HCT116 (cell line): Measurements from ENCODE around the gene ATP13A3. TPM values are rescaled to one million over a fixed set of nuclear protein-coding genes. Genes with fewer than 3 reads are reported as not detected.

ENCODE experiments used
- ATAC-seq: fragments of 200-7000 bp; cut with Tn5 transposase; 2 replicates; pipeline ENCODE4 v1.9.1; 2020; ENCODE audit warnings: mild to moderate bottlenecking, moderate library complexity
- BruUV-seq: library from RNA; stranded (reverse); fragments of 400-500 nt; replicated peaks from 2 replicates; lab custom pipeline; 2021; lab: Mats Ljungman, UMichigan
- CTCF ChIA-PET: fragments of 300-600 bp; sonication (Branson Sonifier 250); formaldehyde crosslinking; loops from one replicate; lab custom pipeline; 2021; ENCODE audit warnings: antibody characterized with exemption; lab: Charles Lee
- POLR2A ChIA-PET: fragments of 300-600, 350-600 bp; sonication (Branson Sonifier 250); formaldehyde crosslinking; loops from one replicate; lab custom pipeline; 2021; ENCODE audit warnings: antibody characterized with exemption; lab: Charles Lee
- RAD21 ChIA-PET, 2 experiments: fragments of 300-600 bp; sonication (Branson Sonifier 250); formaldehyde crosslinking; loops; one replicate each; lab custom pipeline; 2023; ENCODE audit warnings: low total read pairs in 2 of 2; ENCODE audit not compliant: uncharacterized antibody in 2 of 2, unreplicated experiment in 2 of 2, low non-redundant PET in 1 of 2; lab: Charles Lee
- DNase-seq: peaks from one replicate; pipeline ENCODE4 v3.0.0-alpha.2; 2010; ENCODE audit warnings: low read depth, low spot score
- H2AFZ ChIP-seq: fragments of 200-600 bp; shearing (Covaris generic), sonication (generic); 2 replicates; pipeline ENCODE4 v1.6.1; 2017; ENCODE audit warnings: low read depth, mixed run types, mixed read lengths, antibody characterized with exemption, low read length; ENCODE audit not compliant: poor library complexity, severe bottlenecking
- H3K27ac ChIP-seq: 2 replicates; pipeline ENCODE4 v1.5.1; 2012; ENCODE audit warnings: low read depth, low read length
- H3K27me3 ChIP-seq: fragments of 200-600 bp; sonication (generic); 2 replicates; pipeline ENCODE4 v1.6.1; 2016; ENCODE audit warnings: mixed run types, low read length, mixed read lengths; ENCODE audit not compliant: insufficient read depth
- H3K36me3 ChIP-seq, 2 experiments: fragments of 200-500 bp in 1 of 2; fragments of 200-600 bp in 1 of 2; sonication (Bioruptor generic) in 1 of 2; sonication (generic) in 1 of 2; 2 replicates each; pipeline versions ENCODE4 v1.5.1 to v1.6.1; 2014 to 2016; ENCODE audit warnings: low read length in 2 of 2, inconsistent platforms in 1 of 2, mixed read lengths in 1 of 2, mixed run types in 1 of 2; ENCODE audit not compliant: insufficient read depth in 2 of 2, control insufficient read depth in 1 of 2
- H3K4me1 ChIP-seq, 2 experiments: fragments of 200-600 bp in 1 of 2; sonication (generic) in 1 of 2; 2 replicates each; pipeline versions ENCODE4 v1.5.1 to v1.6.1; 2012 to 2017; ENCODE audit warnings: low read length in 2 of 2, inconsistent platforms in 1 of 2, mild to moderate bottlenecking in 1 of 2, mixed read lengths in 1 of 2, mixed run types in 1 of 2, moderate library complexity in 1 of 2; ENCODE audit not compliant: insufficient read depth in 2 of 2, control insufficient read depth in 1 of 2
- H3K4me2 ChIP-seq: fragments of 200-600 bp; sonication (generic); 2 replicates; pipeline ENCODE4 v1.6.1; 2017; ENCODE audit warnings: mixed run types, low read length, mixed read lengths
- H3K4me3 ChIP-seq, 2 experiments: fragments of 200-600 bp in 1 of 2; sonication (generic) in 1 of 2; replicated peaks in 1 of 2; 2 replicates each; pipeline ENCODE4 v1.5.1; 2011 to 2016; ENCODE audit warnings: low read length in 2 of 2, control low read depth in 1 of 2, low read depth in 1 of 2, mild to moderate bottlenecking in 1 of 2, mixed read lengths in 1 of 2, mixed run types in 1 of 2
- H3K79me2 ChIP-seq: fragments of 200-600 bp; sonication (generic); 2 replicates; pipeline ENCODE4 v1.6.1; 2017; ENCODE audit warnings: mild to moderate bottlenecking, mixed run types, low read length, moderate library complexity, mixed read lengths; ENCODE audit not compliant: insufficient read depth
- H3K9ac ChIP-seq: fragments of 200-600 bp; sonication (generic); 2 replicates; pipeline ENCODE4 v1.6.1; 2016; ENCODE audit warnings: low read length, mixed read lengths
- H3K9me2 ChIP-seq: fragments of 200-600 bp; sonication (generic), shearing (Covaris generic); 2 replicates; pipeline ENCODE4 v1.6.1; 2017; ENCODE audit warnings: mixed run types, mild to moderate bottlenecking, moderate library complexity; ENCODE audit not compliant: insufficient read depth
- H3K9me3 ChIP-seq, 2 experiments: fragments of 200-500 bp in 1 of 2; fragments of 200-600 bp in 1 of 2; sonication (Bioruptor generic) in 1 of 2; sonication (generic) in 1 of 2; 2 replicates each; pipeline ENCODE4 v1.6.1; 2014 to 2017; ENCODE audit warnings: low read length in 2 of 2, mixed read lengths in 2 of 2, inconsistent platforms in 1 of 2, low read depth in 1 of 2, mild to moderate bottlenecking in 1 of 2, mixed run types in 1 of 2, moderate library complexity in 1 of 2; ENCODE audit not compliant: control insufficient read depth in 1 of 2, insufficient read depth in 1 of 2
- H4K20me1 ChIP-seq: fragments of 200-600 bp; sonication (generic), shearing (Covaris generic); 2 replicates; pipeline ENCODE4 v1.6.1; 2017; ENCODE audit warnings: mixed run types, mild to moderate bottlenecking, moderate library complexity; ENCODE audit not compliant: insufficient read depth
- CEBPB ChIP-seq: IDR thresholded peaks from 2 replicates; pipeline ENCODE4 v1.6.1; 2012; ENCODE audit warnings: low read depth
- FOSL1 ChIP-seq: IDR thresholded peaks from 2 replicates; pipeline ENCODE4 v1.6.1; 2012; ENCODE audit warnings: low read depth
- JUND ChIP-seq: IDR thresholded peaks from 2 replicates; pipeline ENCODE4 v1.6.1; 2012
- POLR2A ChIP-seq: IDR thresholded peaks from 2 replicates; pipeline ENCODE4 v1.7.0; 2011; ENCODE audit warnings: borderline replicate concordance; ENCODE audit not compliant: insufficient read depth, insufficient read length; ENCODE audit errors: extremely low read depth
- POLR2AphosphoS5 ChIP-seq: IDR thresholded peaks from 2 replicates; pipeline ENCODE4 v1.6.1; 2011; ENCODE audit warnings: mild to moderate bottlenecking, low read depth, low read length, moderate library complexity
- RAD21 ChIP-seq: IDR thresholded peaks from 2 replicates; pipeline ENCODE4 v1.6.1; 2012; ENCODE audit warnings: low read depth, mild to moderate bottlenecking
- SIN3A ChIP-seq: IDR thresholded peaks from 2 replicates; pipeline ENCODE4 v1.6.1; 2012; ENCODE audit warnings: low read depth
- SP1 ChIP-seq: IDR thresholded peaks from 2 replicates; pipeline ENCODE4 v1.6.1; 2012; ENCODE audit warnings: low read depth
- SRF ChIP-seq: IDR thresholded peaks from 2 replicates; pipeline ENCODE4 v1.6.1; 2012; ENCODE audit warnings: low read depth
- TCF7L2 ChIP-seq: IDR thresholded peaks from 2 replicates; pipeline ENCODE4 v1.7.0; 2011; ENCODE audit warnings: borderline replicate concordance, inconsistent platforms; ENCODE audit not compliant: insufficient read depth, insufficient read length; ENCODE audit errors: extremely low read depth
- YY1 ChIP-seq: IDR thresholded peaks from 2 replicates; pipeline ENCODE4 v1.6.1; 2011; ENCODE audit warnings: low read length, low read depth, moderate library complexity, mild to moderate bottlenecking; ENCODE audit not compliant: insufficient replicate concordance; ENCODE audit errors: extremely low read depth
- ZNF274 ChIP-seq: fragments of 200-500 bp; sonication (Bioruptor generic); IDR thresholded peaks from 2 replicates; pipeline ENCODE4 v1.6.1; 2014; ENCODE audit warnings: mild to moderate bottlenecking, low read depth, low read length, inconsistent platforms
- intact Hi-C: fragments of 100-400 bp; cut with micrococcal nuclease; formaldehyde crosslinking; loops from 2 replicates; pipeline ENCODE4 v1.10.0; 2022
- total RNA-seq: library from RNA; stranded (reverse); gene quantifications from one replicate; pipeline ENCODE4 v1.2.1, GENCODE V29; 2021; ENCODE audit not compliant: unreplicated experiment
- TF ChIP-seq, protein P1 (sequence below), 3 experiments: fragments of 200-600 bp in 1 of 3; sonication (generic) in 1 of 3; IDR thresholded peaks in 2 of 3; conservative IDR thresholded peaks in 1 of 3; 2 replicates each; pipeline ENCODE4 v1.5.1; 2012 to 2017; ENCODE audit warnings: low read depth in 2 of 3, low read length in 2 of 3, antibody characterized with exemption in 1 of 3, borderline replicate concordance in 1 of 3, control low read depth in 1 of 3, mild to moderate bottlenecking in 1 of 3, mixed read lengths in 1 of 3, mixed run types in 1 of 3, moderate library complexity in 1 of 3; ENCODE audit not compliant: insufficient read depth in 1 of 3

ATP13A3 gene
- total RNA-seq, 1 experiment from 2014 or later, result 139 TPM

DNA sequence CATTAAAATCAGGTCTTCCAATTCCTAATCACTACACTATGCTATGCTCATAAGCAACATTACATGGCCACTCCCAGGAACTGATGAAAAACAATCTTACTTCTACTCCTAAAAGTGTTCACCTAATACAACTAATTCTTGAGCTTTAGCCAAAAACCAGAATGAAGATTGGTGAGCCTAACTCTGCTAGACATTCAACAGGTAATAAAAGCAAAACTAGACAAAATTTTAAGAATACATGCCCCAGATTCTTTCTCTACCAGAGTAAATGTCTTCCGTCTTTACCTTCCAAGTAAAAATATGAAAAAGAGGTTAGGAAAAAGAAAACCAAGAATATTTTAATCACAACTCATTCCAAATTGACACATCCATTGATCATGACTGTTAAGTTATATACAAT lies 31.3 kb downstream of the ATP13A3 start:
- POLR2A ChIA-PET, result no interaction called here
- H4K20me1 ChIP-seq, result no peaks in the 10 kb centered on the region
- CTCF ChIA-PET, result interaction anchor here (0.7 kb wide), 1 partner anchor 18 kb away, joined by 3 read pairs; no protein-coding TSS in a partner anchor
- H3K36me3 ChIP-seq, result peaks cover 26 to 37% of the 10 kb centered on the region in 2 experiments; a peak in 3 of 4 replicates
- H2AFZ ChIP-seq, result no peak overlapping the region
- no peaks in the 10 kb centered on the region for H3K27me3 ChIP-seq
- no peak overlapping the region for H3K9ac ChIP-seq
- H3K79me2 ChIP-seq, result peaks cover 22% of the 10 kb centered on the region
- no peak overlapping the region for H3K27ac ChIP-seq
- DNase-seq, result no peak
- no peak for ATAC-seq
- BruUV-seq, result no TSS peak
- RAD21 ChIA-PET, result no interaction called here
- H3K4me1 ChIP-seq, result no peaks in the 10 kb centered on the region
- H3K9me3 ChIP-seq, result no peaks in the 10 kb centered on the region
- H3K9me2 ChIP-seq, result no peaks in the 10 kb centered on the region; the same call in 1 of the 2 replicates
- no peak overlapping the region for H3K4me3 ChIP-seq
- intact Hi-C loops, result loop anchor here (5.0 kb wide), 1 partner anchor 137 kb away; no protein-coding TSS in a partner anchor
- no peak overlapping the region for H3K4me2 ChIP-seq
- TF ChIP-seq SP1 (no peak), ZNF274 (no peak), TCF7L2 (no peak), CEBPB (no peak)
- TF ChIP-seq, all 23 proteins: peak for 0

DNA sequence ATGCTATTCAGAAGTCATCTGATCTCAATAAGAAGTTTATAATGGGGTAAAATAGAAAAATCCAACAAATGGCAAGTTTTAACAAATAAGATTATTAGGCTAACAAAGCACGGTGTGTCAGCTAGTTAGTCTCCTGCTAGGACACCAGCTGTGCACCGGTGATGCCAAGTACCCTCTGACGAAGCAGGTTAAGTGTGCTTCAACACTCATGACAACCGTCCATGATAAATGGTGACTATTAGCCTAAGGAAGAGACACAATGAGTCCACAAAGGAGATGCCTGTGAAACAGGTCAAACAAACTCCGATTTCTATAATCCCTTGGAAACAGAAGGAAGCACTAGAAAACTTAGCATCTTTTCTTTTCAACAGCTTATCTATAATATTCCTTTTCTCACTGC lies 36.5 kb downstream of the ATP13A3 start:
- Histone ChIP-seq H3K4me2 (no peak overlapping the region), H2AFZ (no peak overlapping the region), H3K4me1 (no peaks in the 10 kb centered on the region), H3K9ac (no peak overlapping the region), H3K27ac (no peak overlapping the region), H3K27me3 (no peaks in the 10 kb centered on the region), H3K9me2 (no peaks in the 10 kb centered on the region; the same call in 1 of the 2 replicates), H3K79me2 (no peaks in the 10 kb centered on the region; the same call in 1 of the 2 replicates), H3K36me3 (peaks cover 35 to 40% of the 10 kb centered on the region in 2 experiments; a peak in 2 of 4 replicates), H3K4me3 (no peak overlapping the region), H4K20me1 (no peaks in the 10 kb centered on the region), H3K9me3 (no peaks in the 10 kb centered on the region)
- CTCF ChIA-PET, result no interaction called here
- intact Hi-C loops, result no loop called here
- no TSS peak for BruUV-seq
- ATAC-seq (no peak), DNase-seq (no peak)
- POLR2A ChIA-PET, result no interaction called here
- TF ChIP-seq POLR2A (no peak), SRF (no peak), FOSL1 (no peak), YY1 (no peak), CEBPB (no peak), RAD21 (no peak), SIN3A (no peak), POLR2AphosphoS5 (no peak), JUND (no peak), SP1 (no peak), TCF7L2 (no peak)
- TF ChIP-seq, protein P1, sequence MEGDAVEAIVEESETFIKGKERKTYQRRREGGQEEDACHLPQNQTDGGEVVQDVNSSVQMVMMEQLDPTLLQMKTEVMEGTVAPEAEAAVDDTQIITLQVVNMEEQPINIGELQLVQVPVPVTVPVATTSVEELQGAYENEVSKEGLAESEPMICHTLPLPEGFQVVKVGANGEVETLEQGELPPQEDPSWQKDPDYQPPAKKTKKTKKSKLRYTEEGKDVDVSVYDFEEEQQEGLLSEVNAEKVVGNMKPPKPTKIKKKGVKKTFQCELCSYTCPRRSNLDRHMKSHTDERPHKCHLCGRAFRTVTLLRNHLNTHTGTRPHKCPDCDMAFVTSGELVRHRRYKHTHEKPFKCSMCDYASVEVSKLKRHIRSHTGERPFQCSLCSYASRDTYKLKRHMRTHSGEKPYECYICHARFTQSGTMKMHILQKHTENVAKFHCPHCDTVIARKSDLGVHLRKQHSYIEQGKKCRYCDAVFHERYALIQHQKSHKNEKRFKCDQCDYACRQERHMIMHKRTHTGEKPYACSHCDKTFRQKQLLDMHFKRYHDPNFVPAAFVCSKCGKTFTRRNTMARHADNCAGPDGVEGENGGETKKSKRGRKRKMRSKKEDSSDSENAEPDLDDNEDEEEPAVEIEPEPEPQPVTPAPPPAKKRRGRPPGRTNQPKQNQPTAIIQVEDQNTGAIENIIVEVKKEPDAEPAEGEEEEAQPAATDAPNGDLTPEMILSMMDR (IDR thresholded peaks at IDR 0.05 in 2 of 3, conservative IDR thresholded peaks at IDR 0.05 in 1 of 3; ENCODE audit: borderline replicate concordance in 1 of 3, insufficient read depth in 1 of 3, low read depth in 2 of 3, low read length in 2 of 3), result no peak
- RAD21 ChIA-PET, result no interaction called here
